Glutamatergic neuron (in vitro differentiated cells): ENCODE results near the gene DGUOK. TPM values are rescaled to one million over a fixed set of nuclear protein-coding genes. Genes with fewer than 3 reads are reported as not detected.

Experiments
- DNase-seq: peaks from one replicate; pipeline ENCODE4 v3.0.0; 2022
- H3K27ac Mint-ChIP-seq: one replicate; pipeline ENCODE4 v1.8.0; 2020; ENCODE audit warnings: mild to moderate bottlenecking, mixed read lengths, inconsistent platforms; ENCODE audit not compliant: unreplicated experiment
- H3K27me3 Mint-ChIP-seq: one replicate; pipeline ENCODE4 v1.8.0; 2020; ENCODE audit warnings: mild to moderate bottlenecking, moderate library complexity, mixed read lengths, inconsistent platforms; ENCODE audit not compliant: unreplicated experiment
- H3K36me3 Mint-ChIP-seq: one replicate; pipeline ENCODE4 v1.8.0; 2020; ENCODE audit warnings: mild to moderate bottlenecking, mixed read lengths, inconsistent platforms; ENCODE audit not compliant: unreplicated experiment
- H3K4me1 Mint-ChIP-seq: one replicate; pipeline ENCODE4 v1.8.0; 2020; ENCODE audit warnings: mild to moderate bottlenecking, low read depth, mixed read lengths, inconsistent platforms; ENCODE audit not compliant: unreplicated experiment
- H3K4me3 Mint-ChIP-seq: one replicate; pipeline ENCODE4 v1.8.0; 2020; ENCODE audit warnings: mild to moderate bottlenecking, mixed read lengths, inconsistent platforms; ENCODE audit not compliant: unreplicated experiment
- H3K9me3 Mint-ChIP-seq: one replicate; pipeline ENCODE4 v1.8.0; 2020; ENCODE audit warnings: mild to moderate bottlenecking, moderate library complexity, mixed read lengths, inconsistent platforms; ENCODE audit not compliant: unreplicated experiment
- total RNA-seq: library from RNA; stranded (reverse); fragmentation: NEBNext Ultra II Directional; extraction: Animal tissue kit (Norgen Biotek cat#: 25700); gene quantifications from one replicate; pipeline ENCODE4 v1.2.1, GENCODE V29; 2021; ENCODE audit not compliant: unreplicated experiment
- TF ChIP-seq, protein P1 (sequence below): fragments of 200-600 bp; sonication (generic); IDR thresholded peaks from one replicate; pipeline ENCODE4 v1.5.0; 2021; ENCODE audit not compliant: partially characterized antibody, unreplicated experiment

DGUOK gene
- total RNA-seq, 1 donor from 2014 or later = 96.8 TPM

- Mint-ChIP-seq H3K4me1 (peaks cover 12% of the 10 kb centered on the region), H3K36me3 (no peaks in the 10 kb centered on the region), H3K27me3 (no peaks in the 10 kb centered on the region), H3K27ac (no peak overlapping the region), H3K4me3 (no peak overlapping the region), H3K9me3 (peaks cover 4% of the 10 kb centered on the region)
- TF ChIP-seq, protein P1, sequence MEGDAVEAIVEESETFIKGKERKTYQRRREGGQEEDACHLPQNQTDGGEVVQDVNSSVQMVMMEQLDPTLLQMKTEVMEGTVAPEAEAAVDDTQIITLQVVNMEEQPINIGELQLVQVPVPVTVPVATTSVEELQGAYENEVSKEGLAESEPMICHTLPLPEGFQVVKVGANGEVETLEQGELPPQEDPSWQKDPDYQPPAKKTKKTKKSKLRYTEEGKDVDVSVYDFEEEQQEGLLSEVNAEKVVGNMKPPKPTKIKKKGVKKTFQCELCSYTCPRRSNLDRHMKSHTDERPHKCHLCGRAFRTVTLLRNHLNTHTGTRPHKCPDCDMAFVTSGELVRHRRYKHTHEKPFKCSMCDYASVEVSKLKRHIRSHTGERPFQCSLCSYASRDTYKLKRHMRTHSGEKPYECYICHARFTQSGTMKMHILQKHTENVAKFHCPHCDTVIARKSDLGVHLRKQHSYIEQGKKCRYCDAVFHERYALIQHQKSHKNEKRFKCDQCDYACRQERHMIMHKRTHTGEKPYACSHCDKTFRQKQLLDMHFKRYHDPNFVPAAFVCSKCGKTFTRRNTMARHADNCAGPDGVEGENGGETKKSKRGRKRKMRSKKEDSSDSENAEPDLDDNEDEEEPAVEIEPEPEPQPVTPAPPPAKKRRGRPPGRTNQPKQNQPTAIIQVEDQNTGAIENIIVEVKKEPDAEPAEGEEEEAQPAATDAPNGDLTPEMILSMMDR = no peak
- DNase-seq = no peak
Measured at GRCh38 chr2:73928963-73929347, 2.3 kb downstream of the DGUOK start.

- TF ChIP-seq, protein P1 = no peak
- DNase-seq = no peak
- H3K27me3 Mint-ChIP-seq = no peaks in the 10 kb centered on the region
- peaks cover 12% of the 10 kb centered on the region for H3K4me1 Mint-ChIP-seq
- H3K9me3 Mint-ChIP-seq = peaks cover 4% of the 10 kb centered on the region
- no peaks in the 10 kb centered on the region for H3K36me3 Mint-ChIP-seq
- no peak overlapping the region for H3K4me3 Mint-ChIP-seq
- H3K27ac Mint-ChIP-seq = no peak overlapping the region
Measured at GRCh38 chr2:73930386-73930785, 3.7 kb downstream of the DGUOK start.

GRCh38 chr2:73931531-73932500 lies 5.1 kb downstream of the DGUOK start:
- Mint-ChIP-seq H3K36me3 (no peaks in the 10 kb centered on the region), H3K27me3 (peaks cover 2% of the 10 kb centered on the region), H3K4me3 (no peak overlapping the region), H3K27ac (peak overlapping the region; percentile 25), H3K9me3 (peaks cover 2% of the 10 kb centered on the region), H3K4me1 (peaks cover 12% of the 10 kb centered on the region)
- TF ChIP-seq, protein P1 = no peak
- no peak for DNase-seq

DNA sequence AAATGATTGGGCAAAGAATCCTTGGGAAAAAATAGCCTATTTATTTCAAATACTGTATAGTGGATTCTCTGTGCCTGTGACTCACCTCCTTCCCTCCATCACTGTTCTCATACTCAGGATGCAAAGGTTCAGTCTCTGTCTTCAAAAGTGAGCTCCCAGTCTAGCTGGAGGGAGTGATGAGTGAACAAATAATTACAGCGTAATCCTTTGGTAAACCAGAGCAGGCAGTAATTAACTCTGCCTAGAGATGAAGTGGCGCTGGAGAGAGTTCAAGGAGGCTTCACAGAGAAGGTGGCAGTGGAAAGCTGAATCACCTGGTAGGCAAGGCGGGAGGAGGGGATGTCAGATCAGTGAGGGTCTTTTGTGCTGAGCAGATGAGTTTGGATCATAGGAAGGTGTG lies 6.5 kb downstream of the DGUOK start:
- H3K36me3 Mint-ChIP-seq = no peaks in the 10 kb centered on the region
- H3K27me3 Mint-ChIP-seq = peaks cover 2% of the 10 kb centered on the region
- H3K9me3 Mint-ChIP-seq = peaks cover 2% of the 10 kb centered on the region
- no peak overlapping the region for H3K4me3 Mint-ChIP-seq
- peaks cover 11% of the 10 kb centered on the region for H3K4me1 Mint-ChIP-seq
- TF ChIP-seq, protein P1 = no peak
- peak overlapping the region; percentile 53 for H3K27ac Mint-ChIP-seq
- no peak for DNase-seq

DNA sequence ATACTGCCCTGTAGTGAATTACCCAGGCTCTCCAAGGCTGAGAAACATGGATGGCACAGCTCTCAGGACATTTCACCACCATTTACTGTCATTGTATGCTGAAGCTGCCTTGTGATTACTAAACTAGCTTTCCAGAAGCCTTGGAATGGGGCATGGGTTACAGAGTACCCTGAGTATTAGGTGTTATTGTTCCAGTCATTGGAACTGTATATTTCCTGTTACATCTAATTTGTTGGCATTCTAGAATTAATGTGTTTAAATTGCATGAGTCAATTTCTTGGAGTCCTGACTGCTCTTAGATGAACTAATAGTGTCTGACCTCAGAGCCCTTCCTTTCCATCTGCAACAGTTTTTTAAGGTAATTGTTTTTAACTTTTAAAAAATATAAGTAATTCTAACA lies 9.0 kb downstream of the DGUOK start:
- Mint-ChIP-seq H3K4me3 (no peak overlapping the region), H3K36me3 (no peaks in the 10 kb centered on the region), H3K27me3 (peaks cover 2% of the 10 kb centered on the region), H3K9me3 (no peaks in the 10 kb centered on the region), H3K27ac (no peak overlapping the region), H3K4me1 (peaks cover 3% of the 10 kb centered on the region)
- TF ChIP-seq, protein P1 = no peak
- no peak for DNase-seq
